Neural cell (in vitro differentiated cells): ENCODE results near the gene MARK2. TPM values are rescaled to one million over a fixed set of nuclear protein-coding genes. Genes with fewer than 3 reads are reported as not detected.

ENCODE experiments used
- H2AFZ ChIP-seq: fragments of 200-600, 300-800 bp; sonication (generic), shearing (Covaris generic); 2 replicates; pipeline ENCODE4 v1.6.0; 2014; ENCODE audit warnings: low read depth, mild to moderate bottlenecking, antibody characterized with exemption, low read length, moderate library complexity
- H3F3A ChIP-seq: fragments of 200-600 bp; shearing (Covaris generic); 2 replicates; pipeline ENCODE4 v1.6.1; 2016; ENCODE audit warnings: mild to moderate bottlenecking, moderate library complexity, mixed read lengths, antibody characterized with exemption, low read length; ENCODE audit not compliant: insufficient read depth, poor library complexity, severe bottlenecking
- H3K27ac ChIP-seq: fragments of 200-600, 300-800 bp; sonication (generic), shearing (Covaris generic); 2 replicates; pipeline ENCODE4 v1.5.1; 2014; ENCODE audit warnings: mild to moderate bottlenecking, low read length, moderate library complexity
- H3K27me3 ChIP-seq: fragments of 300-800, 200-600 bp; sonication (generic), shearing (Covaris generic); 2 replicates; pipeline ENCODE4 v1.6.0; 2014; ENCODE audit warnings: mild to moderate bottlenecking, low read depth, low read length, moderate library complexity; ENCODE audit not compliant: insufficient read depth
- H3K36me3 ChIP-seq: fragments of 300-800, 200-600 bp; sonication (generic), shearing (Covaris generic); 2 replicates; pipeline ENCODE4 v1.5.1; 2014; ENCODE audit warnings: mild to moderate bottlenecking, antibody characterized with exemption, low read length, moderate library complexity; ENCODE audit not compliant: insufficient read depth
- H3K4me2 ChIP-seq: fragments of 300-800, 200-600 bp; sonication (generic), shearing (Covaris generic); 2 replicates; pipeline ENCODE4 v1.6.0; 2014; ENCODE audit warnings: mild to moderate bottlenecking, low read length
- H3K4me3 ChIP-seq: fragments of 300-800, 200-600 bp; sonication (generic), shearing (Covaris generic); 2 replicates; pipeline ENCODE4 v1.5.1; 2014; ENCODE audit warnings: mild to moderate bottlenecking, low read length, moderate library complexity
- H3K79me2 ChIP-seq: fragments of 200-600 bp; shearing (Covaris generic); replicated peaks from 2 replicates; pipeline ENCODE4 v1.6.0; 2014; ENCODE audit warnings: mild to moderate bottlenecking, low read length, moderate library complexity; ENCODE audit not compliant: insufficient read depth
- H3K9ac ChIP-seq: fragments of 300-800, 200-600 bp; sonication (generic), shearing (Covaris generic); 2 replicates; pipeline ENCODE4 v1.6.1; 2016; ENCODE audit warnings: mild to moderate bottlenecking, low read length, mixed read lengths
- H3K9me2 ChIP-seq: fragments of 200-600 bp; shearing (Covaris generic); 2 replicates; pipeline ENCODE4 v1.6.1; 2016; ENCODE audit warnings: mild to moderate bottlenecking, low read length, mixed read lengths; ENCODE audit not compliant: insufficient read depth
- H3K9me3 ChIP-seq: fragments of 200-600, 300-800 bp; sonication (generic), shearing (Covaris generic); 2 replicates; pipeline ENCODE4 v1.6.1; 2016; ENCODE audit warnings: mild to moderate bottlenecking, mixed run types, low read length, moderate library complexity, mixed read lengths
- H4K20me1 ChIP-seq: fragments of 200-600 bp; shearing (Covaris generic); 2 replicates; pipeline ENCODE4 v1.6.1; 2016; ENCODE audit warnings: mild to moderate bottlenecking, mixed run types; ENCODE audit not compliant: insufficient read depth
- EP300 ChIP-seq: fragments of 450-650 bp; conservative IDR thresholded peaks from 2 replicates; pipeline ENCODE4 v1.6.1; 2014; ENCODE audit warnings: antibody characterized with exemption, mild to moderate bottlenecking, moderate library complexity; ENCODE audit not compliant: poor library complexity, severe bottlenecking
- EZH2 ChIP-seq: fragments of 200-600, 300-800 bp; shearing (Covaris generic), sonication (generic); IDR thresholded peaks from 2 replicates; pipeline ENCODE4 v1.6.1; 2014; ENCODE audit warnings: antibody characterized with exemption, low read length, borderline replicate concordance, mild to moderate bottlenecking; ENCODE audit not compliant: insufficient read depth, poor library complexity, severe bottlenecking
- MXI1 ChIP-seq: fragments of 450-650 bp; conservative IDR thresholded peaks from 2 replicates; pipeline ENCODE4 v1.6.1; 2014; ENCODE audit warnings: antibody characterized with exemption, mild to moderate bottlenecking; ENCODE audit not compliant: poor library complexity, severe bottlenecking
- POLR2AphosphoS5 ChIP-seq: IDR thresholded peaks from 2 replicates; pipeline ENCODE4 v1.6.1; 2012
- RAD21 ChIP-seq: fragments of 450-650 bp; conservative IDR thresholded peaks from 2 replicates; pipeline ENCODE4 v1.6.1; 2014; ENCODE audit warnings: antibody characterized with exemption, mild to moderate bottlenecking, moderate library complexity
- SMC3 ChIP-seq: fragments of 450-650 bp; conservative IDR thresholded peaks from 2 replicates; pipeline ENCODE4 v1.6.1; 2014; ENCODE audit warnings: antibody characterized with exemption, mild to moderate bottlenecking, moderate library complexity; ENCODE audit not compliant: poor library complexity
- TAF1 ChIP-seq: IDR thresholded peaks from 2 replicates; pipeline ENCODE4 v1.6.1; 2012; ENCODE audit warnings: low read depth
- polyA plus RNA-seq: library from polyadenylated mRNA; depleted of rRNA; stranded (reverse); fragments of >200 nt; gene quantifications from 2 replicates; pipeline ENCODE4 v1.2.3, GENCODE V29; 2014
- TF ChIP-seq, protein P1 (sequence below): fragments of 450-650 bp; IDR thresholded peaks from 2 replicates; pipeline ENCODE4 v1.5.1; 2014; ENCODE audit warnings: antibody characterized with exemption, mild to moderate bottlenecking, moderate library complexity; ENCODE audit not compliant: poor library complexity, severe bottlenecking
- TF ChIP-seq, protein P2 (sequence below): IDR thresholded peaks from 2 replicates; pipeline ENCODE4 v1.6.1; 2012; ENCODE audit warnings: borderline replicate concordance

Gene MARK2
- polyA plus RNA-seq, 1 donor from 2014 or later: 11.3 TPM

DNA sequence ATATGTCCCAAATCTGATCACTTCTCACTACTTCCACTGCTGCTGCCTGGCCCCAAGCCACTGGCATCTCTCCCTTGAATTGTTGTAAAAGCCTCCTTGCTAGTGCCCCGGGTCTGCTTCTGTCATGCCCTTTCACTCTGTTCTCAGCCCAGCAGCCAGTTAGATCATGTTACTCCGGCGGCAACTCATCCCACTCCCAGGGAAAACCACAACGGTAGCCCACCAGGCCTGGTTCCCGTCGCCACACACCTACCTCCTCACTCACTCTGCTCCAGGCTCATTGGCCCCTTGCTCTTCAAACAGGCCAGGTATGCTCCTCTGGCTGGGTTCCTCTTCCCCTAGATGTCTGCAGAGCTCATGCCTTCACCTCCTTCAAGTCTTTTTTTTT lies 3.8 kb upstream of the MARK2 start:
- Histone ChIP-seq H3K27me3 (no peaks in the 10 kb centered on the region), H3K4me2 (no peak overlapping the region), H3F3A (no peaks in the 10 kb centered on the region), H3K9ac (no peak overlapping the region), H3K9me2 (no peaks in the 10 kb centered on the region), H3K79me2 (peaks cover 10% of the 10 kb centered on the region), H3K9me3 (no peaks in the 10 kb centered on the region), H3K4me3 (no peak overlapping the region), H4K20me1 (peaks cover 7% of the 10 kb centered on the region), H3K36me3 (no peaks in the 10 kb centered on the region), H2AFZ (no peak overlapping the region), H3K27ac (no peak overlapping the region)
- TF ChIP-seq, protein P1, sequence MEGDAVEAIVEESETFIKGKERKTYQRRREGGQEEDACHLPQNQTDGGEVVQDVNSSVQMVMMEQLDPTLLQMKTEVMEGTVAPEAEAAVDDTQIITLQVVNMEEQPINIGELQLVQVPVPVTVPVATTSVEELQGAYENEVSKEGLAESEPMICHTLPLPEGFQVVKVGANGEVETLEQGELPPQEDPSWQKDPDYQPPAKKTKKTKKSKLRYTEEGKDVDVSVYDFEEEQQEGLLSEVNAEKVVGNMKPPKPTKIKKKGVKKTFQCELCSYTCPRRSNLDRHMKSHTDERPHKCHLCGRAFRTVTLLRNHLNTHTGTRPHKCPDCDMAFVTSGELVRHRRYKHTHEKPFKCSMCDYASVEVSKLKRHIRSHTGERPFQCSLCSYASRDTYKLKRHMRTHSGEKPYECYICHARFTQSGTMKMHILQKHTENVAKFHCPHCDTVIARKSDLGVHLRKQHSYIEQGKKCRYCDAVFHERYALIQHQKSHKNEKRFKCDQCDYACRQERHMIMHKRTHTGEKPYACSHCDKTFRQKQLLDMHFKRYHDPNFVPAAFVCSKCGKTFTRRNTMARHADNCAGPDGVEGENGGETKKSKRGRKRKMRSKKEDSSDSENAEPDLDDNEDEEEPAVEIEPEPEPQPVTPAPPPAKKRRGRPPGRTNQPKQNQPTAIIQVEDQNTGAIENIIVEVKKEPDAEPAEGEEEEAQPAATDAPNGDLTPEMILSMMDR: no peak
- TF ChIP-seq TAF1: no peak
- no peak for TF ChIP-seq SMC3
- TF ChIP-seq RAD21: no peak
- TF ChIP-seq MXI1: no peak
- TF ChIP-seq POLR2AphosphoS5: no peak
- no peak for TF ChIP-seq EP300
- TF ChIP-seq, protein P2, sequence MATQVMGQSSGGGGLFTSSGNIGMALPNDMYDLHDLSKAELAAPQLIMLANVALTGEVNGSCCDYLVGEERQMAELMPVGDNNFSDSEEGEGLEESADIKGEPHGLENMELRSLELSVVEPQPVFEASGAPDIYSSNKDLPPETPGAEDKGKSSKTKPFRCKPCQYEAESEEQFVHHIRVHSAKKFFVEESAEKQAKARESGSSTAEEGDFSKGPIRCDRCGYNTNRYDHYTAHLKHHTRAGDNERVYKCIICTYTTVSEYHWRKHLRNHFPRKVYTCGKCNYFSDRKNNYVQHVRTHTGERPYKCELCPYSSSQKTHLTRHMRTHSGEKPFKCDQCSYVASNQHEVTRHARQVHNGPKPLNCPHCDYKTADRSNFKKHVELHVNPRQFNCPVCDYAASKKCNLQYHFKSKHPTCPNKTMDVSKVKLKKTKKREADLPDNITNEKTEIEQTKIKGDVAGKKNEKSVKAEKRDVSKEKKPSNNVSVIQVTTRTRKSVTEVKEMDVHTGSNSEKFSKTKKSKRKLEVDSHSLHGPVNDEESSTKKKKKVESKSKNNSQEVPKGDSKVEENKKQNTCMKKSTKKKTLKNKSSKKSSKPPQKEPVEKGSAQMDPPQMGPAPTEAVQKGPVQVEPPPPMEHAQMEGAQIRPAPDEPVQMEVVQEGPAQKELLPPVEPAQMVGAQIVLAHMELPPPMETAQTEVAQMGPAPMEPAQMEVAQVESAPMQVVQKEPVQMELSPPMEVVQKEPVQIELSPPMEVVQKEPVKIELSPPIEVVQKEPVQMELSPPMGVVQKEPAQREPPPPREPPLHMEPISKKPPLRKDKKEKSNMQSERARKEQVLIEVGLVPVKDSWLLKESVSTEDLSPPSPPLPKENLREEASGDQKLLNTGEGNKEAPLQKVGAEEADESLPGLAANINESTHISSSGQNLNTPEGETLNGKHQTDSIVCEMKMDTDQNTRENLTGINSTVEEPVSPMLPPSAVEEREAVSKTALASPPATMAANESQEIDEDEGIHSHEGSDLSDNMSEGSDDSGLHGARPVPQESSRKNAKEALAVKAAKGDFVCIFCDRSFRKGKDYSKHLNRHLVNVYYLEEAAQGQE: no peak
- TF ChIP-seq EZH2: no peak

DNA sequence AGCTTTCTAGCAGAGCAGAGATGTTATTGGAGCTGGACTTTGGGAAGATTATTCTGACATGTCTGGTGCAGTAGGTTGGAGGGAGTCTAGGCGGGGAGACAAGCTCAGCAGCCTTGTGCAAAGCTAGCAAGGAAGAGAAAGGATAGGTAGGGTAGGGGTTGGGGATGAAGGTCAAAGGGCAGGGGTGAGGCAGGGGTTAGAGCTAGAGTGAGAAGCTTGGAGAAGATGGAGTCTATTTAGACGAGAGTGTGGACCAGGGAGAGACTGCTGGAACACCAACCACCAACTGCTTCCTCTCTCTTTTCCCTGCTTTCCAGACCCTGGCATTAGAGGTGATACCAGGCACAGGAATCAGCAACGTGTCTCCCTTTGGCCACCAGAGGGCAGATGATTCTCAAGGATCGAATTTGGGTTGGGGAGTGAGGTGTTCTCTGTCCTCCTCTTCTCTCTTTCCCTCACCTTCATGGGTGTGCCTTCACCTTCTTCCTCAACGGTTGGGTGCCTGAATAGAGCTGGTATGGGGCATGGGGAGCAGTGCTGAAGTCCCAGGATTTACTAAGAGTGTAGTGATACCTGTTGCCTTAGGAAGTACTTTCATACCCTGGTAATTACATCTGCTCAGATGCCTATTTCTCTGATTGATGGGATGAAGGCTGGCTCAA lies 1.8 kb upstream of the MARK2 start:
- Histone ChIP-seq H3K27me3 (no peaks in the 10 kb centered on the region), H3K4me3 (no peak overlapping the region), H4K20me1 (peaks cover 10% of the 10 kb centered on the region), H3K27ac (no peak overlapping the region), H3F3A (no peaks in the 10 kb centered on the region), H2AFZ (no peak overlapping the region), H3K9me2 (no peaks in the 10 kb centered on the region), H3K9me3 (no peaks in the 10 kb centered on the region), H3K4me2 (no peak overlapping the region), H3K36me3 (no peaks in the 10 kb centered on the region), H3K79me2 (peaks cover 29% of the 10 kb centered on the region), H3K9ac (no peak overlapping the region)
- peak; percentile 92 for TF ChIP-seq RAD21
- TF ChIP-seq, protein P1: peak; percentile 94
- peak; percentile 97 for TF ChIP-seq SMC3
- TF ChIP-seq EP300: no peak
